DOHH2 (cell line): ENCODE data around the gene SLC25A1.

ENCODE experiments used
- CTCF ChIP-seq: fragments of 200-600 bp; sonication (generic); IDR thresholded peaks from one replicate; pipeline ENCODE4 v1.5.1; 2014; ENCODE audit warnings: antibody characterized with exemption, mild to moderate bottlenecking, low read depth, low read length; ENCODE audit not compliant: poor library complexity, severe bottlenecking
- EZH2phosphoT487 ChIP-seq: fragments of 200-600 bp; sonication (generic); IDR thresholded peaks from 2 replicates; pipeline ENCODE4 v1.6.1; 2017; ENCODE audit warnings: borderline replicate concordance, mild to moderate bottlenecking, antibody characterized with exemption, low read length, moderate library complexity, mixed read lengths

DNA sequence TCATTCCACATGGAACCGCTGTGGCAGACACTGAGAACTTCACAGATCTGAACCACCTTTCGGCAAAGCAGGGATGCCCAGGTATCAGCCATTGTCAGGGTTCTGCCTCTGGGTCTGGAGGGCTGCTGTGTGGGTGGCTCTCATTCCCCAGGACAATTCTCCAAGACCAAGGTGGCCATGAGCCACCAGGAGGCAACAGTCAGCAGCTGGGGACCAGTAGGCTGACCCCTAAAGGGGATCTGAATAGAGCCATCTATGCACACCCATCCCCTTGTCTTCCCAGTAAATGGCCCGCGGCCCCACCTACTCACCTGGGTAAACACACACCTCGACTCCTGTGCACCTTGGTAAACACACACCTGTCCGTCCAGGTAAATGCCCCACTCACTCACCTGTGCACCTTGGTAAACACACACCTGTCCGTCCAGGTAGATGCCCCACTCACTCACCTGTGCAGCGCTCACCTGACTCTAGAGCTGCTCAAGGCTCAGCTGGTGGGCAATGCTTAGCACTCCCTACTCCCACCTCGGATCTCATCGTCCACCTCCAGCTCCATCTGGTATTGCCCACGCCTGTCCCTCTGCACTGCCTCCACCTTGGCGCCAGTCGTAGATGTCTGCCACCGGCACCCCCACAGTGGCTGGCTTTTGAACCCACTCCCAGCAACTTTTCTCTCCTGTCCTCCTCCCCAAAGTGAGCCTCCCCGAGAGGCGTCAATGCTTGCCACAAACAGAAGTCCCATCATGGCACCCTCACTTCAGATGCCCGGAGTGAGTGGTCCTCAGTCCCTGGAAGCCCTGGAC is 10.2 kb downstream of the SLC25A1 start:
- TF ChIP-seq EZH2phosphoT487 (no peak), CTCF (no peak)
